GM18519 (cell line): Measurements from ENCODE around the gene RANBP3.
"Not testable (repeated sequence)": the region's sequence is repeated elsewhere in the genome, so short reads cannot be mapped to it uniquely, and the experiment has no call there.

Source experiments
- ATAC-seq: cut with Tn5 transposase; IDR thresholded peaks from one replicate; pipeline ENCODE4 v1.9.1; 2021; ENCODE audit warnings: mild to moderate bottlenecking, moderate library complexity; ENCODE audit not compliant: unreplicated experiment, low FRiP score

Gene RANBP3

DNA sequence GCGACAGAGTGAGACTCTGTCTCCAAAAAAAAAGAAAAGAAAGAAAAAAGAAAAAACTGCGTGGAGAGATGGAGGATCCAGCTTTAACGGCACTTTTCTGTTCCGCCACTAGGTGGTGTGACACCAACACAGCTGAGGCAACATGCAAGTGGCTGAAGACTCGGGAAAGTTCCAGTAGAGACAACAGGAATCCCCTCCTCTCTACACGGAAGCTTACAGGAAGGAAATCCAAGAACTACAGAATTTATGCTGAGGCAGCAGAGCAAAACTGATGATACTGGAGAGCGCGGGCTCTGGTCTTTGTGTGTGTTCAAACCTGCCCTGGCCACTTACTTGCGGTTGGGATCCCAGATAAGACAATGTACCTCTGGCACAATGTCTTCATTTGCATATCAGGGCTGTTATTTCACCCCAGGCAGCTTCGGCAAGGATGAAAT is 9.9 kb downstream of the RANBP3 start:
- no peak for ATAC-seq

DNA sequence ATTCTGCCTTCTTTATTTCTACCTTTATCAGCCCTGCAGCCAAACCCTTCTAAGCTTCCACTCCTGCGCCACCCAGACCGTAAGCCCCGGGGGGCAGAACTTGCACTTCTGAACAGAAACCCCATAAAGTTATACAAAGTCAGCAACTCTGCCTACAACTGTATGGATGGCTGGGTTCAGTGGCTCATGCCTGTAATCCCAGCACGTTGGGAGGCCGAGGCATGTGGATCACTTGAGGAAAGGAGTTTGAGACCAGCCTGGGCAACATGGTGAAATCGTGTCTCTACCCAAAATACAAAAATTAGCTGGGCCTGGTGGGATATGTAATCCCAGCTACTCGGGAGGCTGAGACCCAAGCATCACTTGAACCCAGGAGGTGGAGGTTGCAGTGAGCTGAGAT is 10.4 kb downstream of the RANBP3 start:
- no peak for ATAC-seq

DNA sequence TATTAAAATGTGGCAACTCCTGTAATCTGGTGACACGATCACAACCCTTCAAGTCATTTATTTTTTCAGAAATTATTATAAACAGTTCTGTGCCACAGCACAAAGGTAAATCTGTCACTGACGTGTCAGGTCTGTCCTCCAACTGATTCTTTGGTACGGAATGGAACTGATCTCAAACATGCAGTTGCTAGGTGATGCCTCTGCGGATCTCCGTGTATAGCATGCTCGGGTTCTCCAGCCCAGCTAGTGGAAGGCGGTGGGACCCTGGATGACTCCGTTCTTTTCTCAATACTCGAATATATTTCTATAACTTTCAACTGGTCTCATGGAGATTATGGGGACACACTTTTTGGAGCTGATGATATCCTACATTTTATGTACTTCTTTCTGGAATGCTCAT is 11.0 kb downstream of the RANBP3 start:
- ATAC-seq, result no peak

DNA sequence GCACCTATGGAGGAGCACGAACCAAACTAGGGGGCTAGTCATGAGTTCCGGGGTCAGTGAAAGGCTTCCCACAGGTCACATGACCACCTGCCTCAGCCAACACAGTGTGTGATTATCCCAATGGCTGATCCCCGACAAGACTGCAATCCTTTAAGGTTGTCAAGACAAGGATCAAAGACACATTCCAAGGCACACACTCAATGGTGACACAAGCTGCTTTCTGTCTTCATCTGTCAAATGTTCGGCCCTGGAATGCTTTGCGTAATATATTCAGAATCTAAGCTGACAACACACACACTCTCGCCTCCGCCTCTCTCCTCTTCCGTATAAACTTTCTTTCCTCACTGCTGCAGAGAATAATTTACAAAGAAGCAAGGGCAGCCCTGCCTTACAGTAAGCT is 11.7 kb downstream of the RANBP3 start:
- no peak for ATAC-seq

DNA sequence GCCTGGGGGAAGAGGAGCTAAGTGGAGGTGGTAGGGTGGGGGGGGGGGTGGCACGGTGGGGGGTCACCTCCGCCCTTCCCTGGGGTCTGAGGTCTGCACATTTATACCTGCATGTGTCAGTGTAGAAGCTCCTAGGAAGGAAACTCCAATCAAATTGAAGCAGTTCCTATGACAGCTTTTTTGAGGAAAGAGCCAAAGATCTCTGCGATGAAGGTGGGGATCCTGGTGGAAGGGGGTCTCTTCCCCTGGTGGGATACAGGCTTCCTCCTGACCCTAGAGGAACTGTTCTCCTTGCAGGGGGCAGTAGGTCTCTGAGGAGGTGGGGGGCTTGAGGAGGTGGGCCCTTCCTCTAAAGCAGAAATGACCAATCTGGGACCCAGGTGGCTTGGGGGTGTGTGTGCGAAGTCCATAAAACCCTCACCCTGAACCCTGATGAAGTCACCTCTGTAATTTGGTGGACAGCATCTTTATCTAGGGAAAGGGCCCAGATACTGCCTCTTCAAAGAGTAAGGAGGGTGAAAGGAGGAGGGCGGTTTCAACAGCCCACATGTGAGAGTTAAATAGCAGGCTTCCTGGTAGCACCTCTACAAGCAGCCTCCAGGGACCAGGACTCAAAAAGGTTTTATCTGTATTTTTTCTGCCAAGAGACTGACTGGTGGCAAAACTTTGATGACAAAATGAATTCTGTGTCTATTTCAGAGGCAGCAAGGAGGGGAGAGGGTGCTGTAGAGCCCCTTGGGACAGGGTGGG is 12.9 kb downstream of the RANBP3 start:
- ATAC-seq, result no peak

DNA sequence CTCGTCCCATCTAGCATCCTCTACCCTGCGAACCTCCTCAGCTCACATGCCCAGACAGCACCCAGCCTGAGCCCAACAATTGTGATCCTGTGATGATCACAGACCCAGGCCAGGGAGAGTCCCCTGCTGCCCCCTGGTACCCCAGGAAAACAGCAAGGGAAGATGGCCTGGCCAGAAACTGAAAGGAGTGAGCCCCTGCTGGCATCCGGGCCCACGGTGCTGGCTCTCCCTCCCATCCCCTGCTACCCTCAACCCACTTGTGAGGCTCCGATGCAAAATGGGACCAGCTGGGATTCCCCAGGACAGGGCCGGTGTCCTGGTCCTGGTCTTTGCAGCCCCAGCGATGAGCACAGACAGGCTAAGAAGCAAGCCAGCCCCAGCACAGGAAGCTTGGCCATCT is 14.1 kb downstream of the RANBP3 start:
- ATAC-seq, result no peak

DNA sequence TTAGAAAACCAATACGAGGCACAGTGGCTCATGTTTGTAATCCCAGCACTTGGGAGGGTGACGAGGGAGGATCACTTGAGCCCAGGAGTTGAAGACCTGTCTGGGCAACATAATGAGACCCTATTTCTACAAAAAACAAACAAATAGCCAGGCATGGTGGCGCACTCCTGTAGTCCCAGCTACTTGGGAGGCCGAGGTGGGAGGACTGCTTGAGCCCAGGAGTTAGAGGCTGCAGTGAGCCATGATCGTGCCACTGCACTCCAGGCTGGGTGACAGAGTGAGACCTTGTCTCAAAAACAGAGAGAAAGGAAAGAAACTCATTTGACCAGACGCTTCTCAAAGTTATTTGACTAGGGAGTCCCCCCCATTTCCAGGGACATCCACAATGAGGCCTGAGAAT is 14.7 kb downstream of the RANBP3 start:
- not testable (repeated sequence) for ATAC-seq

DNA sequence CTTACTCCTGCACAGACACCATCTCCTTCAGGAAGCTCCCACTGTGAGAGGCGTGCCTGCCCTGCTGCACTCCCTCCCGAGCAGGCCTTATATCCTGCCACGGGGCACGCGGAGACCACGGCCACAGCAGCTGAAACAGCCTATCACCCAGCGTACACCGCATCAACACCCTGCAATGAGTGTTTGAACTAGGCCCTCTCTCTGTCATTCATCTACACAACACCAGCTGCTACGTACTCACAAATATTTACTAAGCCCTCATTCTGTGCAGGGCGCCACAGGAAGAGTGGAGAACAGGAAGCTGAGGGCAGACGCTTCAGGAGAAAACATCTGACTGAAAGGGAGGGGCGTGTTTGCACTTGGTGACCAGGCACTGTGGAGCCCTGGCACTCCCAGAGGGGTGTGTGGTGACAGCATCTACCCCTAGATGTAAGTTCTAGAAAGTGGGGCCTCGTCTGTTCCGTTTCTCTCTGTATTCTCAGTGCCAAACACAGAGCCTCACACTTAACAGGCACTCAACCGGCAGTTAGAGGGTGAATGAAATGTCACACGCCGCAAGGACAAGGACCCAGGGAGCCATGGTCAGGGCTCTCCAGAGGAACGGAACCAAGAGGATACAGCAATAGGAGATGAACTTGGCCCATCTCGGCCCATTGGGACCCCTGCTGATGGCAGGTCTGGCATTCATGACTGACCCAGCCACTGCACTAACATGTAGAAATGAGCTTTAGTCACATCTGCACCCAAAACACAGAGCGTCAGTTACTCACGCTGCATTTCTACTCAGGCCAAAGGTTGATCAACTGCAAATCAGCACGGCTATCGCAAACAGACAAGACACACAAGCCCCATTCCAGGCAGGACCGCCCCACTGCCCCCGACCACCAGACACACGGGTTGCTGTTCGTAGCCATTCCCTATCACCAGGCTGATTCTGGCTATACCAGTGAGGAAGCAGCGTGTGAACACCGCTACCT is 15.7 kb downstream of the RANBP3 start:
- no peak for ATAC-seq

DNA sequence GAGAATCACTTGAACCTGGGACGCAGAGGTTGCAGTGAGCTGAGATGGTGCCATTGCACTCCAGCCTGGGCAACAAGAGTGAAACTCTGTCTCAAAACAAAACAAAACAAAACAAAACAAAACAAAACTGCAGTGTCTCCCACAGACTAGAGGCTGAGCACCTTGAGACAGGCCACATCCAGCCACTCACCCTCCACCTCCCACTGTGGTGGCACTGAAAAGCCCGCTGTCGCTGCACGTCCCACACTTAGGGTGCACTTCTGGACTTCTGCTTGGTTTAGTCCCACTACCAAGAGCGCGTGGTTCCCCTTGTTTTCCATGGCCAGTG is 16.3 kb downstream of the RANBP3 start:
- ATAC-seq, result not testable (repeated sequence)

DNA sequence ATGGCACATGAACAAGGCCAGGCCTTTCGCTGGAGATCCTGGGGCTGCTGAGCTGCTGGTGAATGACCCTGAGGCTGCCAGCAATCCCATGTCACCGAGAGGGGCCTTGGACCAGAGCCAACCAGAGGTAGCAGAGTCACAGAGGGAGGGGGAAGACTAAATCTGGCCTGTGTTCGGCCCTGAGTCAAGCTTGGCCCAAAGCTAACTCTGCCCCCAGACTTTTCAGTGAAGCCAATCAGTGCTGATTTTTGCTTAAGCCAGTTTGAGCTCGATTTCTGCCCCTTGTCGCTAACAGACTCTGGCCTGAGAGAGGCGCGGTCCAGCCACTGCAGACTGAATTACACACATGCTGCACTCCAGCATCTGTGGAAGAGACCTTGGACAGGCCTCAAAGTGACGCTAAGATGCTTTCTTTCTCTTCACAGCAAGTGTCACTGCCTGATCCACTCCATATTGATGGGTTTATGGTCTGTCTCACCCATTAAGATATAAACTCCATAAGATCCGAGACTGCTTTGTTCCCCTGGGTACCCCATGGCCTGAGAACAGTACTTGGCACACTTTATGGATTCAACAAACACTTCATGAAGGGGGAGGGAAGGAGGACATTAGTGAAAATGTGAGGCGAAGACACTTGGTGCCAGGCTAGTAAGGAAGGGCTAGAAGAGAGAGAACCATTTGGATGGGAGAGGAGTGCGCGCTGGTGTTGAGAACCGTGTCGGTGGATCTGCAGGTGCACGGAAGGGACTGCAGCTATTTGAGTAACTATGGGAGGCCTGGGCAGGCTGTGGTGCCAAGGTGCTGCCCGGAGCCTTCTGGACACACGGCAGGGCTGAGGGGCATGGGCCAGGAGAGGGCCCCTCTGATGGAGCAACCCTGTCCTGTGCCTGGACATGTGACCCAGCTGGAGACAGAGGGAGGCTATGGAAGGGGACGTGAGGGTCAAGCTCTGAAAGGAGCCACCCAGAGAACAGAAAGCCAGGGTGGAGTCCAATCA is 17.6 kb downstream of the RANBP3 start:
- no peak for ATAC-seq

DNA sequence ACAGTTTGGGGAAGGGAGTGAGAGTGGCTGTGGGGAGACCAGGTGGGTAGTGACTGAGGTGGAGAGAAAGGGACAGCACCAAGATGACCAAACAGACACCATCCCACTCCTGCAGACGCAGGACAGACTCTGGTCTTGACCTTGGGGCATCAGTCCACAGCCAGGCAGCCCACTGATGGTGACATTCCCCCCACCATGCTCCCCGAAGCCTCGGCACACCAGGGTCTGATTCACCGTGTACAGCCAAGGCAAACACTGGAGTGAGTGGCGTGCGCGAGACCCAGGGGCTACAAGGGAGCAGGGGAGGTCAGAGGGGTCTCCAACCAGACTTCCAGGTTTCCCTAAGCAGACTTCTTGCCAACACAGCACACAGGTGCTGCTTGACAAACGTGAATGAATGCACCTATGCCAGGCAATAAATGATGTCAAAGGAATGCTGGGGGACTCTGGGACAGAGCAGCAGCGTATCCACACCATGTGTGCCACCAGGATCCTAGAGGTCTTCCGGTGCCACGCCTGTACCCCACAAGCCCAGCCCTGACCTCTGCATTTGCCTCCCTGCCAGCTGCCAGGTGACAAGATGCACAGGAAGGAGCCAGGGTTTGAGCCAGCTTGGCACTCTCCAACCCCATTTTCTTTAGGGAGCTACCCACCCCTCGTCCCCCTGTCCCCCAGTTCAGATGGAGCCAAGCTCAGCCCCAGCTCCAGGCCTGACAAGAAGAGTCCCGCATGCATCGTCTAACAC is 18.5 kb downstream of the RANBP3 start:
- ATAC-seq, result no peak

DNA sequence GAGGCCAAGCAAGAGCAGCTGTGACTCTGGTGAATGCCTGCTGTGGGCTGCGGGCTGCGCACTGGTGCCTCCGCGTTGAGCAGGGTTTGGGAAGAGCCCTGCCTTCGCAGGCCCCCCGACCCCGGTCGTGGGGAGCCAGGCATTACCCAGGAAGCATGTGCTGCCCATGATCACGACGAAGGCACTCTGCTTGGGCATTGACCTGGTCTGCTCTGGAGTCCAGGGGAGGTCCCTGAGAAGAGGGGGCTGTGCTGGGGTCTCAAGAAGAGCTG is 19.2 kb downstream of the RANBP3 start:
- ATAC-seq, result no peak

DNA sequence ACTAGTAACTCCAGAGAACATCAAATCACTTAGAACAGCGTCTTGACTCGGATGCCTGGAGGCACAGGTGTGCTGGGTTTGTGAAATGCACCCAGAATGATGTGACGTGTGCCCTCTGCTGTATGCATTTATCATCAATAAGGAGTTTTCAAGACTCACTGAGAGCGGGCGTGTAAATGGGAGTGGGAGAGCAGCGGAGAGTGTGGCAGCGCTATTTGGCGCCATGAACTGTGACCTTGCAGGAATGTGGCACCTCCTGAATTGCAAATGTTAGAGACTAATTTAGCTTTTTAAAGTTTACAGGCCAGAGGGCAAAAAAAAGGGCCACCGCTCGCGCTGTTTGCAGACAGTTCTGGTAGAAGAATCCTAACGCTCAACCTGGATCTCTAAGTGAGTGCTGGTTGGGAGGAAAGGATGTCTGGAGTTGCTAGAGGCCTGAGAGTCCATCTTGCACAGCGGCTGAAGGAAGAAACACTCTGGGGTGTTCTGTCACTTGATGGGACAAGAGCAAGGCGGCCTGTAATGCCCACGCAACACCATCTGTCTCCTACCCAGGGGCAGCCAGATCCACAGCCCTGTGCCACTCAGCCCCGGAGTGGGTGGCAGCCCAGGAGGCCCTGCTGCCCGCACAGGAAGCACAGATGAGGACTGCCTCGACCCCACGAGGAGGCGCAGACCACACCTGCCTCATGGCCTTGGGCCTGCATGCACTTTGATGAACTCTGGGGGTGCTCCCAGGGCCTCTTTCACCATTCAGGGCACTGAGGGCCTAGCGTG is 19.7 kb downstream of the RANBP3 start:
- no peak for ATAC-seq

DNA sequence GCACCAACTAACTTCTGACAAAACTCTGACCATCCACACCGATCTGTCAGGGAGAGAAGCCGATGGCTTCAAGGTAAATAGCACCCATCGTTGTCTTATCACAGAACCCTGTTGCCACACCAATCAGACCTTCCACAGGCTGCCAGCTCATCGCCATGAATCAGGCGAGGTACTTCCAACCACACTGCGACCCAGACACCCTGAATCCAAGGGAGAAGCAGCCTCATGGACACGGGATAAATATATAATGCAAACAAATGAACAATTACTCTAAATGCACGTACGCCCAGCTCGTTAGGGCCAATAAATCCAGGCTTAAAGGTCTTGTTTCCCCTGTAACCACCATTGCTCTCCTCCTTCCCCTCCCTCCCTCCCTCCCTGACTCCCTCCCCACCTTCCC is 20.8 kb downstream of the RANBP3 start:
- ATAC-seq, result no peak

DNA sequence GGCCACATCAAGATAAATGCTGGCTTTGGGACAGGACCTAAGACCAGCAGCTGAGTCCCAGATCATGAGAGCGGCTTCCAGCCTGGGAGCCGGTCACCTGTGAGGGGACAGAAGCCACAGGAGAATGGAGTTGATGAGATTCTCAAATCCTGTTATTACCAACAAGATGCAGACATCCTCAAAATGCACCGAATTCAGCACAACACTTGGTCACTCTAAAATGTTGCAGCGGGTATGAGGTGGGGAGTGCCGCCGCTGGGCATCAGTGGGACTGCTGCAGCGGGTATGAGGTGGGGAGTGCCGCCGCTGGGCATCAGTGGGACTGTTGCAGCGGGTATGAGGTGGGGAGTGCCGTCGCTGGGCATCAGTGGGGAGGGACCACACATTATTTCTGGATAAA is 21.2 kb downstream of the RANBP3 start:
- no peak for ATAC-seq

DNA sequence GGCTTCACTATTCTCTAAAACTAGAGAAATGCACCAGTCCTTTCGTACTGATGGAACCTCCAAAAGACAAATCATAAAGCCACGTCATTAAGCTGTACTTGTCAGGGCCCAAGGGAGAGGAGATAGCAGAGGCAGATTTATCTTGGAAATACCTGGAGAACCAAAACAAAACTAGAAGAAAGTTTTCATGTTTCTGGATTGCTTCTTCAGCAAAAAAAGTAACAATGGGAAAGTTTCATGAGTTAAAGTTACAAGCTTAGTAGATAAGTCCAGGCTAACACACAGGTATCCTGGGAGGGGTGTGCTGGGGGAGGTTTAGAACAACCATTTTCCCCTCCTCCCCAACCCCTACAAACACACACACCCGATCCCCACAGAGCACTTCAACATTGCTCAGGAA is 21.6 kb downstream of the RANBP3 start:
- no peak for ATAC-seq

DNA sequence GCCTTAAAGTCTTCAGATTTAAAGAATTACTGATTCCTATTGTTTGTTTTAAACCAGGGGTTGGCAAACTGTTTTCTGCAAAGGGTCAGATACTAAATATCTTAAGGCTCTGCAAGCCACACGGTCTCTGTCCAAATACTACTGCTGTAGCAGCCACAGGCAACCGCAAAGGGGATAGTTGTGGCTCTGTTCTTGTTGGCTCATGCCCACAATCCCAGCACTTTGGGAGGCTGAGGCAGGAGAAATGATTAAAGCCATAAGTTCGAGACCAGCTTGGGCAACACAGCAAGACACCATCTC is 22.4 kb downstream of the RANBP3 start:
- ATAC-seq, result no peak

DNA sequence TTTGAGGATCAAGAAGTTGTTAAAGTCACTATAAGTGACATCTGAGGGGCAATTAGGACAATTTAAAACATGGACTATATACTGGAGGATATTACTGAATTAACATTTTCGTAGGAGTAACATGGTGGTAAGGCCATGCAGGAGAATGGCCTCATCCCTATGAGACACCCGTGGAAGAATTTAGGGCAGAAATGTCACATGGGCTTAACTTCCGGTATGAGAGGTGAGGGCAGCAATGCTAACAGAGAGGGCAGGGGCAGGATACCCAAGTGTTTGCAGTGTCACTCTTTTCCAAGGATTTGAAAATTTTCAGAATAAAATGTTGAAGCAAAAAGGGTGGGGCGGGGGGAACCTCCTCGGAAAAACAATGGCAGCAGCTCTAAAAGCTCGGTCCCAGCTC is 23.6 kb downstream of the RANBP3 start:
- no peak for ATAC-seq

DNA sequence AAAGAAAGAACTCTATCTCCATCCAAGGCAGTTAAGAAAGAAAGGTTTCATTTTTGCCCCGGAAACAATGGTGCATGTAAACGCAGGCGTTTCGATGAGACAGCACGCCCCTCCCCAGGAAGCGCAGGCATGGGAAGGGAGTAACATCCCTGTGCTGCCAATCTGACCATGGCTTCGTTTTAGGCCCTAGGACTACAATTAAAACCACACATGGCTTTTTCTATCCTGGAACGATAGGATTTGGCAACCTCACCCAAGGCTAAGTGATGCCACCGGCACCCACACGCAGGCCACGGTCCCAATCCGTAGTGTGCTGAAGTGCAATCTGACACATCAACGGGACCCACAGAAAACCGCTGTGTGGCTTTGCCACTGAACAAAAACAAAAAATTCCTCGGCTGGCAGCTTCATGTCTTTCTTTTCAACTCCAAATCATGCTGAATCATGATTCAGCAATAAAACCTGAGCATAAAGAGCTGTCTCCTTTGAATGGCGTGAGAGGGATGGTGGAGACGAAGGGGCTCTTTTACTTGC is 24.2 kb downstream of the RANBP3 start:
- ATAC-seq, result no peak
